OCI-LY7 (cell line): ENCODE measurements around the gene OR52W1. TPM values are rescaled to one million over a fixed set of nuclear protein-coding genes. Genes with fewer than 3 reads are reported as not detected.

Experiments used
- BruUV-seq: library from RNA; stranded (reverse); fragments of 400-500 nt; replicated peaks from 2 replicates; lab custom pipeline; 2021; lab: Mats Ljungman, UMichigan
- CTCF ChIA-PET: fragments of 300-600 bp; sonication (Branson Sonifier 250); formaldehyde crosslinking; loops from one replicate; lab custom pipeline; 2022; ENCODE audit warnings: antibody characterized with exemption; ENCODE audit not compliant: unreplicated experiment; lab: Charles Lee
- POLR2A ChIA-PET: fragments of 300-600 bp; sonication (Branson Sonifier 250); formaldehyde crosslinking; loops from one replicate; lab custom pipeline; 2022; ENCODE audit warnings: antibody characterized with exemption; lab: Charles Lee
- DNase-seq: peaks from one replicate; pipeline ENCODE4 v3.0.0-alpha.2; 2015; ENCODE audit warnings: low spot score
- H2AFZ ChIP-seq: fragments of 200-600 bp; sonication (generic), shearing (Covaris generic); 2 replicates; pipeline ENCODE4 v1.6.1; 2014; ENCODE audit warnings: mild to moderate bottlenecking, antibody characterized with exemption, low read length, moderate library complexity
- H3K27ac ChIP-seq: fragments of 200-600 bp; sonication (generic); 2 replicates; pipeline ENCODE4 v1.5.1; 2014; ENCODE audit warnings: mixed run types, low read depth, mild to moderate bottlenecking, moderate library complexity, low read length, inconsistent platforms; ENCODE audit not compliant: poor library complexity, severe bottlenecking
- H3K36me3 ChIP-seq: fragments of 200-600 bp; sonication (generic); 2 replicates; pipeline ENCODE4 v1.6.1; 2014; ENCODE audit warnings: mild to moderate bottlenecking, antibody characterized with exemption, low read length, moderate library complexity, mixed read lengths; ENCODE audit not compliant: insufficient read depth
- H3K4me1 ChIP-seq: fragments of 200-600 bp; sonication (generic); 2 replicates; pipeline ENCODE4 v1.5.1; 2014; ENCODE audit warnings: mild to moderate bottlenecking, low read length; ENCODE audit not compliant: insufficient read depth, poor library complexity, severe bottlenecking
- H3K4me2 ChIP-seq: fragments of 200-600 bp; sonication (generic); 2 replicates; pipeline ENCODE4 v1.6.1; 2014; ENCODE audit warnings: mild to moderate bottlenecking, low read length
- H3K4me3 ChIP-seq: fragments of 200-600 bp; sonication (generic); 2 replicates; pipeline ENCODE4 v1.5.1; 2014; ENCODE audit warnings: mild to moderate bottlenecking, low read depth, low read length; ENCODE audit not compliant: poor library complexity, severe bottlenecking
- H3K79me2 ChIP-seq: fragments of 200-600 bp; sonication (generic); 2 replicates; pipeline ENCODE4 v1.6.1; 2016; ENCODE audit warnings: low read depth, mild to moderate bottlenecking, low read length, moderate library complexity, mixed read lengths; ENCODE audit not compliant: insufficient read depth
- H3K9me2 ChIP-seq: fragments of 200-600 bp; sonication (generic); 2 replicates; pipeline ENCODE4 v1.6.1; 2016; ENCODE audit warnings: mild to moderate bottlenecking, low read length, mixed read lengths; ENCODE audit not compliant: insufficient read depth
- H3K9me3 ChIP-seq: fragments of 200-600 bp; sonication (generic); 2 replicates; pipeline ENCODE4 v1.6.1; 2014; ENCODE audit warnings: mild to moderate bottlenecking, mixed run types, low read length, mixed read lengths
- H4K20me1 ChIP-seq: fragments of 200-600 bp; sonication (generic); 2 replicates; pipeline ENCODE4 v1.6.1; 2014; ENCODE audit warnings: mild to moderate bottlenecking, antibody characterized with exemption, low read length, moderate library complexity, mixed read lengths; ENCODE audit not compliant: insufficient read depth
- CTCF ChIP-seq: fragments of 200-600 bp; sonication (generic); conservative IDR thresholded peaks from 2 replicates; pipeline ENCODE4 v1.5.1; 2014; ENCODE audit warnings: mild to moderate bottlenecking, antibody characterized with exemption, low read length, moderate library complexity, mixed read lengths
- EZH2phosphoT487 ChIP-seq: fragments of 200-600 bp; sonication (generic); IDR thresholded peaks from 2 replicates; pipeline ENCODE4 v1.6.1; 2018; ENCODE audit warnings: low read depth, borderline replicate concordance, mild to moderate bottlenecking, mixed run types, antibody characterized with exemption, low read length, moderate library complexity, mixed read lengths
- intact Hi-C: fragments of 100-400 bp; cut with micrococcal nuclease; formaldehyde crosslinking; loops from one replicate; pipeline ENCODE4 v1.10.0; 2022; ENCODE audit not compliant: unreplicated experiment
- total RNA-seq, 2 experiments: library from RNA; depleted of rRNA in 1 of 2; stranded (reverse); fragments of >200 nt in 1 of 2; shearing (Covaris generic) in 1 of 2; gene quantifications; 2 replicates each; pipeline ENCODE4 v1.2.3, GENCODE V29; 2014 to 2022

OR52W1 gene
- total RNA-seq, 2 experiments from 2014 or later = not detected

- Histone ChIP-seq H3K27ac (no peak overlapping the region), H3K9me2 (no peaks in the 10 kb centered on the region), H3K79me2 (no peaks in the 10 kb centered on the region), H3K9me3 (no peaks in the 10 kb centered on the region), H3K4me3 (no peak overlapping the region), H3K36me3 (no peaks in the 10 kb centered on the region), H2AFZ (no peak overlapping the region), H3K4me2 (no peak overlapping the region), H4K20me1 (no peaks in the 10 kb centered on the region), H3K4me1 (no peaks in the 10 kb centered on the region)
- no TSS peak for BruUV-seq
- TF ChIP-seq CTCF (no peak), EZH2phosphoT487 (no peak)
- POLR2A ChIA-PET = interaction anchor here (0.6 kb wide), 1 partner anchor 121 kb away, joined by 3 read pairs; no protein-coding TSS in a partner anchor
- intact Hi-C loops = no loop called here
- CTCF ChIA-PET = no interaction called here
- DNase-seq = no peak
These were observed 2.6 kb upstream of the OR52W1 start for GRCh38 chr11:6196396-6196795.

- Histone ChIP-seq H3K9me2 (no peaks in the 10 kb centered on the region), H3K79me2 (no peaks in the 10 kb centered on the region), H3K27ac (no peak overlapping the region), H3K36me3 (no peaks in the 10 kb centered on the region), H3K4me3 (no peak overlapping the region), H3K4me1 (no peaks in the 10 kb centered on the region), H4K20me1 (no peaks in the 10 kb centered on the region), H3K4me2 (no peak overlapping the region), H3K9me3 (no peaks in the 10 kb centered on the region), H2AFZ (no peak overlapping the region)
- no TSS peak for BruUV-seq
- intact Hi-C loops = no loop called here
- ChIA-PET CTCF (no interaction called here), POLR2A (interaction anchor here (0.5 to 0.8 kb wide), 2 partner anchors 16 to 152 kb away, joined by 3 read pairs; no protein-coding TSS in a partner anchor)
- no peak for DNase-seq
- no peak for TF ChIP-seq CTCF
These were observed 1.4 kb upstream of the OR52W1 start for GRCh38 chr11:6197466-6198200.

DNA sequence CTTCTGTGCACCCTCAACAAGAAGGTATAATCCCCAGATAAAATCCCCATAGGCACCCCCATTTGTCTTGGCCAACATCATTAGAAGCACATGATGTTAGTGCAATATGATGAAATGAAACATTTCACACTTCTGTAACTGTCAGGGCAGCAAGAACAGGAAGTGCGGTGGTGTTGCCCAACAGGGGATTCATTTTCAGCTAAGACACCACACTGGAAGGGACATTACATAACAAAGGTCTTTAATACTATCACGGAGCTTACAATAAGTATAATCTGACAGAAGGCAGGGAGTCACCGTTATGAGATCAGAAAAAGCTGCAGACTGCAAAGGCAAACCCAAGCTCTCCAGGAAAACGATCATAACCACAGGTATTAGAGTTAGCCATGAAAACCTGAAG lies 2.0 kb downstream of the OR52W1 start:
- Histone ChIP-seq H4K20me1 (no peaks in the 10 kb centered on the region), H3K9me3 (no peaks in the 10 kb centered on the region), H3K36me3 (no peaks in the 10 kb centered on the region), H3K4me2 (no peak overlapping the region), H3K79me2 (no peaks in the 10 kb centered on the region), H3K27ac (no peak overlapping the region), H3K9me2 (no peaks in the 10 kb centered on the region), H2AFZ (no peak overlapping the region), H3K4me1 (no peaks in the 10 kb centered on the region), H3K4me3 (no peak overlapping the region)
- CTCF ChIA-PET = no interaction called here
- no peak for DNase-seq
- no TSS peak for BruUV-seq
- POLR2A ChIA-PET = interaction anchor here (0.6 to 1.1 kb wide), 4 partner anchors 18 to 647 kb away, joined by 3 read pairs; no protein-coding TSS in a partner anchor
- TF ChIP-seq EZH2phosphoT487 (no peak), CTCF (no peak)
- intact Hi-C loops = no loop called here
